Right atrium auricular region (tissue), 2 donors: Measurements from ENCODE around the gene PNPLA7. TPM values are rescaled to one million over a fixed set of nuclear protein-coding genes. Genes with fewer than 3 reads are reported as not detected.

Experiments
- DNase-seq: peaks from one replicate; pipeline ENCODE4 v3.0.0-alpha.2; 2019; ENCODE audit warnings: low spot score
- H3K27ac ChIP-seq, 2 donors: fragments of 200-600 bp; sonication (generic); 1 replicate in 1 of 2; 2 replicates in 1 of 2; pipeline ENCODE4 v1.5.1; 2016 to 2019
- H3K27me3 ChIP-seq, 2 donors: fragments of 200-600 bp; sonication (generic); one replicate each; pipeline versions ENCODE4 v1.5.1 to v1.6.0; 2017 to 2019
- H3K36me3 ChIP-seq: fragments of 200-600 bp; sonication (generic); one replicate; pipeline ENCODE4 v1.5.1; 2016
- H3K4me1 ChIP-seq, 2 donors: fragments of 200-600 bp; sonication (generic); one replicate each; pipeline versions ENCODE4 v1.5.1 to v1.6.0; 2017 to 2019
- H3K4me3 ChIP-seq, 2 donors: fragments of 200-600 bp; sonication (generic); 1 replicate in 1 of 2; 2 replicates in 1 of 2; pipeline ENCODE4 v1.5.1; 2017 to 2019; ENCODE audit warnings: mild to moderate bottlenecking in 1 of 2, moderate library complexity in 1 of 2
- H3K9me3 ChIP-seq, 2 donors: fragments of 200-600 bp; sonication (generic); one replicate each; pipeline ENCODE4 v1.5.1; 2019
- CTCF ChIP-seq, 2 donors: fragments of 200-600 bp; sonication (generic); IDR thresholded peaks; one replicate each; pipeline ENCODE4 v1.5.1; 2019; ENCODE audit warnings: antibody characterized with exemption in 2 of 2
- total RNA-seq, 2 donors: library from RNA; depleted of rRNA; stranded (reverse); fragments of >200 nt; gene quantifications; one replicate each; pipeline ENCODE4 v1.1.0, GENCODE V29; 2016

The PNPLA7 gene
- total RNA-seq, 2 donors from 2014 or later, result 4.4 to 4.6 TPM

- Histone ChIP-seq H3K4me3 (peak overlapping the region; percentile 52 to 61), H3K27ac (no peak overlapping the region), H3K9me3 (no peaks in the 10 kb centered on the region), H3K4me1 (peaks cover 0 to 20% of the 10 kb centered on the region in 2 donors), H3K27me3 (no peaks in the 10 kb centered on the region), H3K36me3 (peaks cover 26% of the 10 kb centered on the region)
- no peak for TF ChIP-seq CTCF (IDR thresholded peaks at IDR 0.05)
- no peak for DNase-seq
These were observed 39.9 kb upstream of the PNPLA7 start for GRCh38 chr9:137590123-137590468.

GRCh38 chr9:137589441-137590122, 39.4 kb upstream of the PNPLA7 start:
- TF ChIP-seq CTCF (IDR thresholded peaks at IDR 0.05), result no peak
- DNase-seq, result no peak
- H3K27ac ChIP-seq, result no peak overlapping the region

GRCh38 chr9:137588891-137589290, 38.7 kb upstream of the PNPLA7 start:
- Histone ChIP-seq H3K27me3 (no peaks in the 10 kb centered on the region), H3K36me3 (peaks cover 26% of the 10 kb centered on the region), H3K9me3 (no peaks in the 10 kb centered on the region), H3K27ac (no peak overlapping the region), H3K4me1 (peaks cover 0 to 20% of the 10 kb centered on the region in 2 donors), H3K4me3 (no peak overlapping the region)
- TF ChIP-seq CTCF (IDR thresholded peaks at IDR 0.05), result no peak
- DNase-seq, result no peak

More at GRCh38 chr9:137589441-137590122, 39.4 kb upstream of the PNPLA7 start:
- H3K4me3 ChIP-seq, result peak overlapping the region; percentile 52 to 61
- no peaks in the 10 kb centered on the region for H3K9me3 ChIP-seq
- H3K27me3 ChIP-seq, result no peaks in the 10 kb centered on the region
- H3K4me1 ChIP-seq, result peaks cover 0 to 20% of the 10 kb centered on the region in 2 donors
- peaks cover 26% of the 10 kb centered on the region for H3K36me3 ChIP-seq

- Histone ChIP-seq H3K27me3 (no peaks in the 10 kb centered on the region), H3K4me3 (no peak overlapping the region), H3K36me3 (peaks cover 28% of the 10 kb centered on the region), H3K9me3 (no peaks in the 10 kb centered on the region), H3K4me1 (peaks cover 0 to 20% of the 10 kb centered on the region in 2 donors), H3K27ac (no peak overlapping the region)
- no peak for TF ChIP-seq CTCF (IDR thresholded peaks at IDR 0.05)
- DNase-seq, result no peak
These were observed 38.1 kb upstream of the PNPLA7 start for GRCh38 chr9:137588311-137588710.

GRCh38 chr9:137586854-137587253, 36.7 kb upstream of the PNPLA7 start:
- Histone ChIP-seq H3K9me3 (no peaks in the 10 kb centered on the region), H3K27ac (no peak overlapping the region), H3K4me3 (no peak overlapping the region), H3K27me3 (no peaks in the 10 kb centered on the region), H3K4me1 (peaks cover 0 to 20% of the 10 kb centered on the region in 2 donors), H3K36me3 (peaks cover 43% of the 10 kb centered on the region)
- DNase-seq, result no peak
- no peak for TF ChIP-seq CTCF (IDR thresholded peaks at IDR 0.05)

- no peak for DNase-seq
- no peak overlapping the region for H3K4me3 ChIP-seq
- peaks cover 50% of the 10 kb centered on the region for H3K36me3 ChIP-seq
- peaks cover 0 to 11% of the 10 kb centered on the region in 2 donors for H3K4me1 ChIP-seq
- no peaks in the 10 kb centered on the region for H3K27me3 ChIP-seq
- no peak overlapping the region for H3K27ac ChIP-seq
- no peak for TF ChIP-seq CTCF (IDR thresholded peaks at IDR 0.05)
- H3K9me3 ChIP-seq, result no peaks in the 10 kb centered on the region
These were observed 33.8 kb upstream of the PNPLA7 start for GRCh38 chr9:137583957-137584356.
